Testis (tissue), 2 donors: ENCODE results near the gene ELMOD2.

Experiments used
- CTCF ChIP-seq, 3 experiments: fragments of 450-650 bp in 2 of 3; fragments of 200-600 bp in 1 of 3; sonication (generic) in 1 of 3; IDR thresholded peaks; one replicate each; pipeline ENCODE4 v1.5.1; 2016 to 2019; ENCODE audit warnings: antibody characterized with exemption in 3 of 3, mild to moderate bottlenecking in 2 of 3, moderate library complexity in 1 of 3
- POLR2A ChIP-seq: fragments of 450-650 bp; IDR thresholded peaks from one replicate; pipeline ENCODE4 v1.6.1; 2017; ENCODE audit warnings: antibody characterized with exemption, mild to moderate bottlenecking, moderate library complexity

- no peak for TF ChIP-seq CTCF (IDR thresholded peaks at IDR 0.05)
- no peak for TF ChIP-seq POLR2A
Measured at GRCh38 chr4:140497405-140497746, 26.6 kb upstream of the ELMOD2 start.
